Smooth muscle cell of bladder (primary cell): ENCODE measurements around the gene BIRC7. TPM values are rescaled to one million over a fixed set of nuclear protein-coding genes. Genes with fewer than 3 reads are reported as not detected.

Experiments used
- total RNA-seq: library from RNA; depleted of rRNA; stranded (reverse); fragments of >200 nt; gene quantifications from 2 replicates; pipeline ENCODE4 v1.2.3, GENCODE V29; 2014

The BIRC7 gene, protein sequence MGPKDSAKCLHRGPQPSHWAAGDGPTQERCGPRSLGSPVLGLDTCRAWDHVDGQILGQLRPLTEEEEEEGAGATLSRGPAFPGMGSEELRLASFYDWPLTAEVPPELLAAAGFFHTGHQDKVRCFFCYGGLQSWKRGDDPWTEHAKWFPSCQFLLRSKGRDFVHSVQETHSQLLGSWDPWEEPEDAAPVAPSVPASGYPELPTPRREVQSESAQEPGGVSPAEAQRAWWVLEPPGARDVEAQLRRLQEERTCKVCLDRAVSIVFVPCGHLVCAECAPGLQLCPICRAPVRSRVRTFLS
- 0.65 TPM in 1 of 2 replicates, not detected in the other for total RNA-seq

DNA sequence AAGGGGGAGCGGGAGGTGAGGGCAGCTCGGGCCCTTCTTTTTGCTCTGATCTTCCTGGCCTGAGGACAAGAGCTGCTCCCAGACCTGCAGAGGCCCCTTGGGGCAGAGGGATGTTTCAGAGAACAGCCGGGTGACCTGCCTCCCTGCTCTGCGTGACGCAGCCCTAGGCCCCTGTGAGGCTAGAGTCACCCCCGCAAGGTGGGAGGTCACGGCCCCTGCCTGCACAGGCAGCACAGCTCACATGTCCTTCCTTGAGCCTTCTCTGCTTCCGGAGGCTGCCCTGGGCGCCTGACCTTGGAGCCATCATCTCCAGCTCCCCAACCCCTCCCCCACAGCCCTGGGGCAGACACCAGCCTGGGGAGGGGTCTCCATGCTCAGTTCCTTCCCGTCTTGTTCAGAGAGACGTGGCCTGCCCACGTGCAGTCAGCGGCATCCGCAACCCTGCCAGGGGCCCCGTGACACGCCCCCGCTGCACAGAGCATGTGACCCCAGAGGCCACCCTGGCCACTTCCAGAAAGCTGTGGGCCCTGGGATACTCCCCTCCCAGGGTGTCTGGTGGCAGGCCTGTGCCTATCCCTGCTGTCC lies at the start of gene BIRC7:
Gene BIRC7 (plus strand): TSS at position 507 of the 585 bp plus-strand sequence. CDS start 192 bp downstream, outside the sequence.

DNA sequence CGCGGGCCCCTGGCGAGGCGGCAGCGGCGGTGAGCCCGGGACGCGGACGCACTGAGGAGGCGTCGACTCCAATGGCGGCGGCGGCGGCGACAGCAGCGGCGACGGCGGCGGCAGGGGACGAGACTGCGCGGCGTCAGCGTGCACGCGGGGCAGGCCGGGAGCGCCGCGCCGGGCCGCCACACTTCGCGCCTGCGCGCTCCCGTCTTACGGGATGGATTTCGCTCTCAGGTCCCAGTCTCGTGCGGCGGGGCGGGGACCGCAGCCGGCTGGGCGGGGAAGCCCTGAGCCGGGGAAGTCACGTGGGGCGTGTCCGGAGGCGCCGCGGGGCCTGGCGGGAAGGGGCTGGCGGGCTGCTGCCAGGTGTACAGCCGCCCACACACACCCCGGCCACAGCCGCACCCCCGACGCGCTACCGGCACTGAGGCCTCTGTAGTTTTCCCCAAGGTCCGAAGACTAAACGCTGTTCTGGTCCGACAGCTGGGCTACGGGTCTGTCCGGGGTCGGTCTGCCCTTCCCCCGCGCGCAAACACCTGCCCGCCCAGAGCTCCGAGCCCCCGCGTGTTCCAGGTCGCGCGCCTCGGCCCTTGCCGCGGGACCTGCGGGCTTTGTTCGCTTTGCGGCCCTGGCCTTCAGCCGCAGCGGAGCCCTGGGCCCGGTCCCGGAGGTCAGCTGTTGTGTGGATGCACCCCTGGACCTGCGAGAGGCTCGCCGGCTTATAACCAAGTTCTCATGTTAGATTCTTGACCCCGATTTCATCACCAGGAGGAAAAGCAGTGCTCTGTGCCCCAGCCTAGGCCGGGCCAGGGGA lies 19.5 kb upstream of the BIRC7 start, which contains the start of gene YTHDF1:
Gene YTHDF1 (minus strand): TSS at position 91 of the 808 bp plus-strand sequence. CDS start 239 bp downstream, outside the sequence.

DNA sequence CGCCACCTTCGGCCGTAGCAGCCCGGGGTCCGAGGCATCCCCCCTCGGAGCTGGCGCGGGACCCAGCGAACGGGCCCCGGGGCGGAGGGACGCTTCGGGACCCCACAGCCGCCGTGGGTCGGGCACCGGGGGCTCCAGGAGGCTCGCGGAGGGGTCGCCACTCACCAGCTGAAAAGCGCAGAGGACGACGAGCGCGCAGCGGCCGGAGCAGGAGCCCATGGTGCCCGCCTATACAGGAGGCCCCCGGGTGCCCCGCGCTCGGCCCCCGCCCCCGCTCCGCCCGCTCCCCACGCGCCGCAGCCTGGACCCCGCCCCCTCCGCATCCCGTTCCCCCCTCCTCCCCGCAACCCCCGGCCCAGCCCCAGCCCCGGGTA lies 18.5 kb downstream of the BIRC7 start, which contains the start of gene NKAIN4:
Gene NKAIN4 (minus strand): TSS at position 232 of the 374 bp plus-strand sequence. CDS start 13 bp downstream, at position 219.

DNA sequence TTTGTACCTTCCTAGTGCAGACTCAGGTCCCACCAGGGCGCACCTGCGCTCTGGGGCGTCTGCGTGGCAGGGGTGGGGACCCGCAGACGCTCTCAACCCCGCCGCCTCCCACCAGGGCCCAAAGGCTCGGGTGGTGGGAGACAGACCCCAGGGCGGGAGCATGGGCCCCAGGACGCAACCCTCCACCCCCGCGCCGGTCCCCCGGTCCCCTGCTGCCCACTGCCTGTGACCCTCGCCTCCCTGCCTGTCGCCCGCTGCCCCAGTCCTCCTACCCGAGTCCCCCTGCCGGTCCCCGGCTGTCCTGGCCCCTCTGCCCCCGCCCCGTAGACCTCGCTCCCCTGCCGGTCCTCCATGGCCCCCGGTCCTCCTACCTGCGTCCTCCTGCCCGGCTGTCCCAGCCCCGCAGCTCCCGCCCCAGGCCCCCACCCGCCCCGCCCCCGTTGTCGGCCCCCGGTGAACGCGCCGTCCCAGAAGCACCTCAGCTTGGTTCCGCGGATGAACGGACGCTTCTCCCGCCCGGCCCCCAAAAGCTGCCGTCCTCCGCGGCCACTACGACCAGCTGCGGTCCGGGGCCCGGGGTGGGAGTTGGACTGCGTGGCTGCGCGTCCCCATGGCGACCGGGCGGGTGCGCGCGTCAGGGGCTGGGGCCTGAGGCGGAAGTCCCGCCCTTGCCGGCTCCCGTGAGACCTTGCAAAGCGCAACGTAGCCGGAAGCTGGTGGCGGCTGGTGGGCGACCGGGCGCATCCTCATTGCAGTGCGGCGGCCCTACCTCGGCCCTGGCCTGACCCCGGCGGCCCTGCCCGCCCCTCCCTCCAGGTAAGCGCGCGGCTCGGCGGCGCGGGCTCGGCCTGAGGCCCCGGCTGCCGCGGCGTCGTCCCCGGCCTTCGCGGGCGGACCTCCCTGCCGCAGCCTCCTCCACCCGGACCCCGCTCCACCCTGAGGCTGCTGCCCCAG lies 36.7 kb downstream of the BIRC7 start, which contains the start of gene ARFGAP1:
Gene ARFGAP1 (plus strand): TSS at position 709 of the 954 bp plus-strand sequence. CDS start 2,768 bp downstream, outside the sequence.

Other genes with a start within 250 kb of the BIRC7 start
- not detected in 2 replicates for gene BHLHE23, start 228.9 kb upstream of the BIRC7 start, total RNA-seq
- gene YTHDF1, start 19.8 kb upstream of the BIRC7 start, total RNA-seq, result 12.8 and 17.7 TPM in 2 replicates
- 0.18 TPM in 1 of 2 replicates, not detected in the other for gene NKAIN4, start 18.6 kb downstream of the BIRC7 start, total RNA-seq
- 68.0 and 93.2 TPM in 2 replicates for gene ARFGAP1, start 36.9 kb downstream of the BIRC7 start, total RNA-seq
- not detected in 2 replicates for gene COL20A1, start 57.3 kb downstream of the BIRC7 start, total RNA-seq
- gene CHRNA4, start 125.4 kb downstream of the BIRC7 start, total RNA-seq, result not detected in 2 replicates
- gene KCNQ2, start 236.8 kb downstream of the BIRC7 start, total RNA-seq, result not detected in 2 replicates